ENCODE results near the gene AQP12A.
"Not testable (repeated sequence)": the region's sequence is repeated elsewhere in the genome, so short reads cannot be mapped to it uniquely, and the experiment has no call there.

AQP12A gene

DNA sequence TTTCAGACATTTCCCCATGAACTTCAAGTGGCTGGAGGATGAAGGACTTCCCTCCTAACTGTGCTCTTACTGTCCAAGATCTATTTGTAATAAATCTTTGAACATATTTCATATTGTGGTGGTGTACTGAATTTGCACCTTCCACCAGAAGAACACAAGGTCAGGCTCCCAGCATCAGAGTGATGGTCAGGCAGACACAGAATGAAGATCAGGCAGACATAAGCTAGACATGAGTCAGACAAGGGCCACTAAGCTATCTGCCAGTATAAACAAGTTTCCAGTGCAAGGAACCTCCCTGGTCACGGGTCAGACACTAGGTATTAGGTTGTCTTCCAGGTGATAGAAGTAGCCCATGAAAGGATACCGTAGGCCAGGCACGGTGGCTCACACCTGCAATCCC lies 29.0 kb upstream of the AQP12A start:
- DNase-seq: no peak

GRCh38 chr2:240663546-240664190 lies 28.0 kb upstream of the AQP12A start:
- no peak for DNase-seq

DNA sequence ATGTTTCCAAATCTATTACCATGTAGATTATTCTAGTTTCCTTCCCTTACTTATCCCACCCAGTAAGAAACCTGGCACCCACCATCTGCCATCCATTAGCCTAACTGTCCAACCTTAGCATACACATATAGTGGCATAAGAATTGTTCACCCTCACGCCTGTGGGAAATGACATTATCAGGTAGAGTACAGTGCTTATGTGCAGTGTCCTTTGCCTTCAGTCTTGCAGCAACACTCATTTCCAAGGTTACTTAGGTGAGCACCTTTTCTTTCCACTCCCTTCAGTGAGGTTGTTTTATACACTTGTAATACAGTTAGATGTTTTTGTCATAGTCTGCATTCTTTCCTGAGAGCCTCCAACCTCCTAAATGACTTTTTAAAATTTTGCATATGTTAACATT lies 27.0 kb upstream of the AQP12A start:
- DNase-seq: no peak

- no peak for DNase-seq
Measured at GRCh38 chr2:240670402-240670801, 21.3 kb upstream of the AQP12A start.

DNA sequence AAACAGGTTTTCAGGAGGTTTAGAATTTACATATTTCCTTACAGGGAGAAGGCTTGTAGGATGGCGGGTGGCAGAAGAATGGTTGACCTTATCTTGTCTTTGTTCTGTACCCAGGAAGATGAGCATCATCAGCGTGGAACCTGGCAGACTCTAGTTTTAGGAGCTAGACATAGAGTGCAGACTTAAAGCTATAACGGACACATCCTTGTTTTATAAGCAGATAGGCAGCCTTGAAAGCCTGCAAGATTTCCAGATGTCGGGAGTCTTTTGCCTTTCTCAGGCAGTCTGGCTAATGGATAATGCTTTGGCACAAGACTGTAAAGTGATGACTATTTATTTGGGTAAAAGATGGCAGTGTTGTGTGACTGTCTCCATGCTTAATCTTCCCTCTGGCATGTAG lies 20.7 kb upstream of the AQP12A start:
- no peak for DNase-seq

- no peak for DNase-seq
Measured at GRCh38 chr2:240672076-240672700, 19.5 kb upstream of the AQP12A start.

DNA sequence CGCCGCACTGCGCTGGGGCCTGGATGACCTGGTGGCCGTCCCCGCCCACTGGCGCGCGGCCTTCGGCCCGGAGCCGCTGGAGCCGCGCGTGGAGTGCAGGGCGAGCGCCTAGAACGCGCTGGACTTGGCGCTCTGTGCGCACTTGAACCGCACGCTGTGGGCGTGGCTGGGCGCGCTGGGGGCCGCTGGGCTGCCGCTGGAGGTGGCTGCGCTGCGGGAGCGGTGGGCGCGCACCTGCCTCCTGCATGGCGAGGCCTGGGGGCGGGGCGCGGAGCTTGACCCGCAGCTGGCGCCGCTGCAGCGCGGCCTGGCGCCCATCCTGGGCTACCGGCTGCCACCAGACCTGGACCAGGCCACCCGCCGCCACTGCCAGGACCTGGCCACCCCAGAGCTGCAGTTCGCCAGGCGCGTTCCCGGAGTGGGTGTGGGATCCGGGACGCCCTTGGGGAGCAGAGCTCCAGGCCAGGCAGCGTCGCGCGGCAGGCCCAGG lies 18.9 kb upstream of the AQP12A start:
- no peak for DNase-seq

DNA sequence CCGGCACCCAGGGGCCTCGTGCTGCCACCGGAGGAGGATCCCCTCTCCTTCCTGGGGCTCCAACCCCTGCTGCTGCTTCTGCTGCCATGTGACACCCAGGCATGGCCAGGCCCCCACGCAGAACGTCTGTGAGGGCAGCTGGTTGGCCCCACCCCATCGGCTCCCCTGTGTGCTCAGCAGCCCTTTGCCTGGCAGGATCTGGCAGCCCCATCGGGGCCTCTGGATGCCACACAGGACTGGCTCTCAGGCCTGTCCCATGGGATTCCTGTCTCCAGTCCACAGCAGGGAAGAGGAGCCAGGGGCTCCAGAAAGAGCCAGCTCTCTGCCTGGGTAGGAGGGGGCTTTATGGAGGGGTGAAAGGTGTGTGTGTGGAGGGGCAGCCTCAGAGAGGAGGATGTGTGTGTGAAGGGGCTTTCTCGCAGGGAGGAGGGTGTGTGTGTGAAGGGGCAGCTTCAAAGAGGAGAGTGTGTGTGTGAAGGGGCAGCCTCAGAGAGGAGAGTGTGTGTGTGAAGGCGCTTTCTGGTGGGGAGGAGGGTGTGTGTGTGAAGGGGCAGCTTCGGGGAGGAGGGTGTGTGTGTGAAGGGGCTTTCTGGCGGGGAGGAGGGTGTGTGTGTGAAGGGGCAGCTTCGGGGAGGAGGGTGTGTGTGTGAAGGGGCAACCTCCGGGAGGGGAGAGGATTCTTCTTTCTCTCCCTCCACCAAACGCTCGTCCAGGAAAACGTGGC lies 17.0 kb upstream of the AQP12A start:
- DNase-seq: not testable (repeated sequence)

DNA sequence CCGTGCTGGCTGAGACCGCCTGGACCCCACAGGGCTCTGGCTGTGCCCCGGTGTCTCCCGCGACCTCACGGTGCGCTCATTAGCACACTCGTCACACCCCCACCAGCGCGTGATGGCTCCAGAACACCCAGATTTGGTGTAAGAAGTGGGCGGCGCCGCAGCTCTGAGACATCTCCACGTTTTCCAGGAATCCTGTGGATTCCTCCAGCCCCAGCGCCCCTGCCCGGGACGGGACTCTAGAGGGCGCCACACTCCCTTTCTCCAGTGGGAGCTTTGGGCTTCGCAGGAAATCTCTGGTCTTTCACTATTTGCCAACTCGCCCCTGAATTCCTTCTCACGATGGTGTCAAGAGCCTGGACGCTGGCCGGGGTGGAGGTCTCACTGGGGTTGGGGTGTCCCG lies 16.3 kb upstream of the AQP12A start:
- DNase-seq: not testable (repeated sequence)

DNA sequence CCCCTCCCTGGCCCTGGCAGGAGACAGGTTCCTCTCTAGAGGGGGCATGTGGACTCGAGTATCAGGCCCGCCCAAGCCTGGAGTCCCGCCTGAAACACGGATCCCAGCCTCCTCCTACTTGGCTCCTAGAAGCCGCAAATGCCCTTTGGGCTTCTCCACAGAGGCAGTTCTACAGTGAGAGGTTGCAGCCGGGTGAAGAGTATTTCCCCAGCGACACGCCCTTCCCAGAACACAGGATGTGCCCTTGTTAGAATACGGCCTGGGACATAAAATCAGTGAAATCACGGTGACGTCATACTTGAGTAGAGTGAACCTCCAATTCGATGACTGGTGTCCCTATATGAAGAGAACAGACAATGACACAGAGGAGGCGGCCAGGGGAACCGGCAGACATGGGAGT lies 13.6 kb upstream of the AQP12A start:
- DNase-seq: not testable (repeated sequence)

DNA sequence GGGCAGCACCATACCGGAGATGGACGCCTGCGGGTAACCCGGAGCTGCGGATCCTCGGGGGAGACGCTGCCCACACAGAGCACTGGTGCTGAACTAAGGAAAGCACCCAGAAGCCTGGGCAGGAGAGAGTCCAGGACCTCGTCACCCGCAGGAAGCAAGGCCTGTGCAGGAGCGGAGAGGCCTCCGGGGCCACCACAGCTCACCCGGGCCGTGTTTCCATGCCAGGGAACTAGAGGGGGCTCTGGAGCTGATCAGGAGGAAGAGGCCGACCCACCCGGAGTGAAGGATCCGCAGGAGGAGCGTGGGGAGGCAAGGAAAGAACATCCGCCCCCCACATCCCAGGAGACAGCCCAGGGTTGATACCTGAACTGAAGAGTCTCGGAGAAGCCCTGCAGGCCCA lies 12.8 kb upstream of the AQP12A start:
- DNase-seq: not testable (repeated sequence)

- not testable (repeated sequence) for DNase-seq
Measured at GRCh38 chr2:240680185-240680584, 11.5 kb upstream of the AQP12A start.

DNA sequence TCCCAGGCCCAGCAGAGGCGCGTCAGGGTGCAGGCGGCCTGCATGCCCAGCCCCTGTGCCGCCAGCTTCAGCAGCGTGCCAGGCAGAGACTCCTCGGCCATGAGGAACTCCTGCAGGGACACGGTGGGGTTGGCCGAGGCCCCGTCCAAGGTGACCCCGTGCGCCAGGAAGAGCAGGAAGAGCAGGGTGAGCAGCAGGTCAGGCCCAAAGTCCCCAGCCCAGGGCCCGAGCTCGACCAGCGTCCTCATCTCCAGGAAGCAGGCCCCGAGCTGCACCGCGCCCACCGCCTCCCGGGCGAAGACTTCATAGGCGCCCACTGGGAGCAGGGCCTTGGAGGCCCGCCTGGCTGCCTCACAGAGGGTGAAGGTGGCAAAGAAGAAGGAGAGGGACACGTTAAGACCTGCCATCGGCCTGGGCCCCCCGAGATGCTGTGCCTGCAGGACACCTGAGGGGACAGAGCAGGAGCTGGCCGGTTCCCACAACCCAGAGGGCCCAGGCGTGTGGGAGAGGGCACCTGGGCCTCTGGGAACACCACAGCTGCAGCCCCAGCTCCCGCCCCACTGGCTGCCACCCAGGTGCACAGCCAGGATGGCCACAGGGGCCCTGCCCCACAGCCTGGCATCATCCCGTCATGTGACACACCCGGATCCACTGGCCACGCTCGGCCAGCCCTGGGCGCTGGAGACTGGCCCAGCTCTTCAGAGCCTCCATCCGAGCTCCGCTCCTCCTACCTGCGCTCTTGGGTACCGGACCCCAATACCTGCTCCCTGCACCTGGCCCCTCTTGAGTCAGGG lies 9.0 kb upstream of the AQP12A start, which contains the start of gene AQP12B:
AQP12B (minus strand) TSS at position 455 of the 794 bp plus-strand sequence; CDS start at position 407, 48 bp downstream.
- DNase-seq: not testable (repeated sequence)

- DNase-seq: not testable (repeated sequence)
Measured at GRCh38 chr2:240683329-240683979, 8.2 kb upstream of the AQP12A start.

DNA sequence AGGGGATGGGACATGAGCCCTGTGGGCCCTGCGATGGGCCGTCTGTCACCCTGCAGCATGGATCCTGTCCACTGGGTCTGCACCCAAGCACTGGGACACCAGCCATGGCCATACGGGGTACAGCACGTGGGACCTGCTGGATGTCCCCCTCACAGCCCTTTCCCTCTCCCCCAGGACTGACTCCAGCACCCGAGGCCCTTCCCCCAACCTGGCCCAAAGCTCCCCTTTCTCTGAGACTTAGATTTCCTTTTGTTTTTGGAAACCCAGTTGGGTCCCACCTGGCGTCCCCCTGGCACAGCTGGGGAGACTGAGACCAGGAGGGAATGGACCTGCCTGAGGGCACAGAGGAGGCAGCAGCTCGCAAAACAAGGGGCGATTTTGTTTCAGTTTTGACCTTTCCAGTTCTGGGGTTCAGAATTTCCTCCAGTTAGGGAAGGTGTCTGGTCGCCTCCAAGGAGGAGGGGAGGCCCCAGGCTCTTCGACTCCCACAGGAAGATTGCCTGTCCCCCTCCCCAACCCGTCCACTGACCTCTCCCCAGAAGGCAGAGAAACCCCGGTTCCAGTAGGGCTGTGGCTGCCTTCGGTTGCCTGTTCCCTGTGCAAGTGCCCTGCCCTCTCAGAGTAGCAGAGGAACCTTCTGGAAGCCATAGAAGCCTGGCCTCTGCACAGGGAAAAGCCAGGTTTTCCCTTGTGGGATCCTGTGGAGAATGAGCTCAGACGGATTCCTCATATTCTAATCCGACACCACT lies 7.5 kb upstream of the AQP12A start:
- DNase-seq: not testable (repeated sequence)

- DNase-seq: no peak
Measured at GRCh38 chr2:240685771-240686371, 5.8 kb upstream of the AQP12A start.

DNA sequence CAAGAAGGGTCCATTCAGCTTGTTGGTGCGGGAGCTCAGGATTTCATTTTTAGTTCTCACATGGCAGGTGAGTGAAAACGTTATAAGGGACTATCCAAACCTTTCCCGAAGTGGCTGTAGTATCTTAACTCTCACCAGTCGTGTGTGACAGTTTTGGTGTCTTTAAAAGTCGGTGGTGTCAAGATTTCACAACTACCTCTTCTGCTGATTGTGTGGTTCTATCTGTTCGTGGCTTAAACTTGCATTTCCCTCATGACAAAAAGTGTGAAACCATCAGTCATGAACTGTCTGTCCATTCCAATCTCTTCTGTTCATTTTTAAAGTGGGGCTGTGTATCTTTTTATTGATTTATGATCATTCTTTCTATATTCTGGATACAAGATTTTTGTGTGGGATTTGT lies 5.2 kb upstream of the AQP12A start:
- DNase-seq: no peak

DNA sequence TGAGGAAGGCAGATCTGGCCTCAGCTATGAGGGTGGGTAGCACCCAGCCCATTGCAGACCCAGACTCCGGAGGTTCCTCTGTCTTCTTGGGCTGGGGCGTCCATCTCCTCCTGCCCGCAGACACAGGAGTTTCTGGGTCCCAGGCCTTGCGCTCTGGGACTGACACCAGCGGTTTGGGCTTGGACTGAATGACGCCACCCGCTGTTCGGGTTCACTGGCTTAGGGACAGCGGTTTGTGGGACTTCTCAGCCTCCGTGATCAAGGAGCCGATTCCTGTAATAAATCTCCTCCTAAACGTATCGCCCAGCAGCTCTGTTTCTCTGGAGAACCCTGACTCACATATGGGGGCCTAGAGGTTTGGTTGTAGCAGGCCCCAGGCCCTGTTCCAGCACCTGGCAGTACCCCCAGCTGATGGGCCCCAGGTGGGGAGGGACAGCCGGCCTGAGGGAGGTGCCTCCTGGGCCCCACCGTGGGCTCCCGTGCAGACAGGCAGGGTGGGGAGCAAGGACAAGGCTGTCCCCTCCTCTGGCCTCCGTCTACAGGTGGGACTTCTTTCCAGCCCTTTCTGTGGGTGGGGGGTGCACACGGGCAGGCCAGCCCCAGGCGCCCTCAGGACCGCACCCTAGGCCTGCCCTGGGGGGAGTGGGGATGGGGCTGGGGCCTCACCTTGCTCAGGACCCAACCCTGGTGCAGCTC lies 4.5 kb upstream of the AQP12A start:
- no peak for DNase-seq

GRCh38 chr2:240687741-240688552 lies 3.7 kb upstream of the AQP12A start:
- no peak for DNase-seq

DNA sequence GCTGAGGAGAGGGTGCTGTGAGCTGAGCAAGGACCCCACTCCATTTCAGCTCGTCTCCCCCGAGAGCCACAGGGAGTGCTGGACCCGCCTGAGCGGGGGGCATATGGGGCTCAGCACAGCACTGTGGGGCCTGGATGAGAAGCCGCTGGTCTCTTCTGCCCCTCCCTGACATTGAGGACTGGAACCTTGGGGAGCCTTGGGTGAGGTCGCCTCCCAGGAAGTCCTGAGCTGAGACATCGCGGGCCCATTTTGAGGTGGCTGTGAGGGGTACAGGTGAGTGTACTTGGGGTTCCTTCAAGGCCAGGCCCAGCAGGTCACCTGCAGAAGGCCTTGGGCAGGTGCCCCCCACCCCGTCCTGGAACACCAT lies 3.1 kb upstream of the AQP12A start:
- no peak for DNase-seq

Data from stimulated activated CD4-positive, alpha-beta T cell treated with anti-CD3 and anti-CD28 coated beads, Interleukin-15, amount 100 ng/mL, for 24 hours (primary cell).